Middle frontal gyrus (tissue), 1 donor: ENCODE data around the gene ANAPC13.

Experiments used
- DNase-seq: peaks from one replicate; pipeline ENCODE4 v3.0.0-alpha.2; 2015; ENCODE audit warnings: low spot score; ENCODE audit errors: extremely low spot score

The ANAPC13 gene

GRCh38 chr3:134457376-134458074, 28.3 kb downstream of the ANAPC13 start:
- DNase-seq = no peak

- no peak for DNase-seq
These were observed 32.2 kb downstream of the ANAPC13 start for GRCh38 chr3:134453631-134454030.

DNA sequence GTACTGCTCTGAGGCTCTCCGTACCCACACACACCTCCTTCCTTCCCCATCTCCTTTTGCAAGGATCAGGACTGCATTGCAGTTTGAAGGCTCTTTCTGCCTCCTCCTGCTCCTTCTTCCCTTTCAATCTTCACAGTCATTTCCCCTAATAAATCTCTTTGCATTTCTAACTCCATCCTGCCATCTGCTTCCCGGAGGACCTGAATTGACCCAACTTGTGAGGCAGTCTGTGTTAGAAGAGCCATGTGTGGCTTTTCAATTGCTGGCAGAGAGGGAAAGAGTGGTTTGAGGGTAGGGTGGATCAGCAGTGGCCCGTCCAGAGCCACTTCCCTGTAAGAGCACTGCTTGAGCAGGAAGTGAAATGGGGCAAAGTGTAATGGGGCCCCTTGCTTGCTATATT, 35.8 kb downstream of the ANAPC13 start:
- DNase-seq = no peak

DNA sequence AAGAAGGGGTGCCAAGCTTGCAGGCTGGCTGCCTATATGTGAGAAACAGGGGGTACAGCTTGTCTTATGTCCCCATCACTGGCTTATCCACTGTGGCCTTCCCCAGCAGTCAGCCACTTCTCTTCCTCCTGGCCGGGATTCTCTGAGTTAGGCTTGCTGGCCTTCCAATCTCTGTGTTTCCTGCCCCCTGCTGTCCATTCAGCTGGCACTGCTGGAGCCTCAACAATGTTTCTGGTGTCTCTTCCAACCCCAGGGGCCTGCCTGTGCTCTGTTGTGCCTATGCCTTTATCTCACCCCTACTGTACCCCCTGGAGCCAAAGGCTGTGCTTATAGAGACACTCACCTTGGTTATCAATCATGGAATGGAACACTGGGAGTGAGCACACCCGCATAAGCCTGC, 36.5 kb downstream of the ANAPC13 start:
- no peak for DNase-seq

GRCh38 chr3:134448664-134449063, 37.1 kb downstream of the ANAPC13 start:
- DNase-seq = no peak

DNA sequence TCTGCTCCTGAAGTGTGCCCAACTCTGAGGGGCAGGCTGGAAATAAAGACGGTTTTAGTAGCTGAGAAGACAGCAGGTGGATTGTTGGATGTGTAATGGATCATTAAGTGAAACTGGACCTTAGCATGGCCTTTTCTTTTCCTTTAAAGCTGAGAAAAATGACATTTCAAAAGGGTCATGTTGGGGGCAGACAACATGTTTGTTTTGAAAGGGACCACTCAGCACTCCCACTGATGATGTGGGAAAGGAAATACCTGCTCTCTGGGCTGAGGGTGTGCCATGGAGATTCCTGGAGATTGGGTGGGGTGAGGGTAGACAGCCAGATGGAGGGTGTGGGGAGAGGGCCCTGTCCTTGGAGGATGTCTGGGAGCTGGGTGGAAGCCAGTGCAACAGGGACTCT, 38.4 kb downstream of the ANAPC13 start:
- DNase-seq = no peak

DNA sequence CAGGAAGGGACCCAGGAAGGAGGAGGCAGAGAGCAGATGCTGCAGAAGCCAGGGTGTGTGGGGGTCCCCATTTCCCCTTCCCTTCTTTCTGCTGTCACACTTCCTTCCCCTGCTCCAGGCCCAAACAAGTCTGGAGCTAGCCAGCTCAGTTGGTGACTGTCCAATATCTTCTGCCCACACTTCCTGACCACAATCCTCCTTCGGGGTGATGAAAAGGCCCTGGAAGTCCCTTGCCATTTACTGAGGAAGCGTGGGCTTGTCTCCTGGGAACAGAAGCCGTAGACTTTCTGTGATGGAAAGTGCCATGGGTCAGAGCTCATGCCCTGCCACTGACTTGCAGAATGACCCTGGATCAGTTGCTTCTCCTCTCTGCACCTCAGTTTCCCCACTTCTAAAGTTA, 39.0 kb downstream of the ANAPC13 start:
- DNase-seq = no peak

DNA sequence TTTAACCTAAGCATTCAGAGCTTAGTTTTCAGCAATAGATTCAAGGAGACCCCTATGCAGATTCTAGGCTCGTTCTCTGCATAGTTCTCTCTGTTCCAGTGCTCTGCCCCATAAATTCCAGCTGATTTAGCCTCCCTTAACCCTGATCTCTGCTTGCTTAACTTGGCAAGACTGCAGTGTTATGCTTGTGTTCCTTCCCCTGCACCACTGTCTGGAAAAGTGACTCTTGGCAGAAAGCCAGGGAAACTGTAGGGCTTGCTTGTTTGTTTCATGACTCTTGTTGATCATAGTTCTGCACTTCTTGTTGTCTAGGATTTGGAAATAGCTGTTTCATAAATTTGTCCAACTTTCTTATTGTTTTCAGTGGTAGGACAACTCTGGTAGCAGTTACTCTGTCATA, 40.1 kb downstream of the ANAPC13 start:
- no peak for DNase-seq

- DNase-seq = no peak
These were observed 40.7 kb downstream of the ANAPC13 start for GRCh38 chr3:134445095-134445494.

GRCh38 chr3:134441821-134442220, 44.0 kb downstream of the ANAPC13 start:
- DNase-seq = no peak

DNA sequence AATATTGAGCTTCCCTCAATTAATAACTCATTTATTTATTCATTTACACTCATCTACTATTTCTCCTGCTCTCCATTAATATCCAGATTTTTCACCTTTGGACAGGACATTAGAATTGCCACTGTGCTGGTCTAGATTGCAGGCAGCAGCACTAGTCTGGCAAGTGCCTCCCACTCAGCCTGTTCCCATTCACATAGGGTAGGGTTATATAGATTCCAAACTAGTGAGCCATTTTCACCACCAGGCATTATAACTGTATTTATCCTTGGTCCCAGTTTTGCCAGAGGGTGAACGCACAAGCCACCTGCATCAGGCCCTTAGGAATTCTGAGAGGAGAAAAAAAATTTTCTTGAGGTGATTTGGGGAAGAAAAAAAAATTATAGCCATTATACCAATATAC, 44.5 kb downstream of the ANAPC13 start:
- no peak for DNase-seq

GRCh38 chr3:134437211-134437752, 48.5 kb downstream of the ANAPC13 start:
- DNase-seq = no peak

DNA sequence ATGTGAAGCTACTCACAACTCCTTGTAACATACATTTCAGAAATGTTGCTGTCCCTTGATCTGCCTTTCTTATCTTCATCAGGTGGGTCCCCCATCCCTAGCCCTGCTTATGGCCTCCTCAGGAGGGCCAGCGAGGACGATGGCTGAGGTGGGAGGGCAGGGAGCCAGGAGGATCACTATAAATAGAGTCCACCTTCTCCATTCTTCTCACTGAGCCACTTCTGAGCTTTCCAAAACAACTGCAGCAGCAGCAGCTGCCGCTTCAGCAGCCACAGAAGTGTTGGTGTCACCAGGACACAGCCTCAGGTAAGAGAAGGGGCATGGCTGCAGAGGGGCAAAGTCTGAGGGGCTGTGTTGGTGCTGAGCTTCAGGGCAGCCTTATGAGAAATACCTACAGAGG, 53.5 kb downstream of the ANAPC13 start:
- DNase-seq = no peak

DNA sequence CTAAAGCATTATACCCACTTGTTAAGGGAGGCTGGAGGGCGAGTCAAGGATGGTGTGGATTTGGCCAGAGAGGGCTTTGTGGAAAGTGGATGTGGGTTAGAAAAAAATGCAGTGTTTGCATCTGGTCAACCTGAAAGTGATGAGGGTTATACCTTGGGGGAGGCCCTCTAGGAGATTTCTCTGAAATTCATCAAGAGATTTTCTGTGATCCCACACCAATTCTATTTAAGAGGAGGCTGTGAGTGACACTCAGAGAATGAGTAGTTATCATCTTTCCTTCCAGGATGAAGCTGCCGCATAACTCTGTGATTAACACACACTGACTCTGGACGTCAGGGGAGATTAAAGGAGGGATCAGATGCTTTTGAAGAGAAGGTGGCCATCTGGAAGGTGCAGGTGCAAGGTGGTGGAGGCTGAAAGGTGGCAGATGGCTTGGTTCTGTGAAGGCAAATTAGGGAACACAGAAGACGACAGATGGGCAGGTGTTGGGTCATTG, 54.8 kb downstream of the ANAPC13 start:
- DNase-seq = no peak

DNA sequence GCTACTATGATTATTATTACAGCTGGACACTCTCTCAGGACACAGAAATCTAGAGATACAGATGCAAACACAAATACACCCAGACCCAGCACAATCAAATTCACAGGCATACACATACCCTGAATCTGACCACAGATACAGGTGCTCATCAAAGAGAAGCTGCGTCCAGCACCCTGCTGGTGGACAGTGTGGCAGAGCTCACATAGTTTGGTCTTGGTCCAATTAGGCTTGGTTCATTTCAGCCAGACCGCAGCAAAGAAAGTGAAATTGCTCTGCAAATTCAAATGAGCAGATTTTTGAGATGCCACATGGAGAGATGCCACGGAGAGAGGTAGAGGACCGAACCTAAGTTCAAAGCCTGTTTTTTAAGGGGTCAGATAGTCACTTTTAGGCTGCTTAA, 55.6 kb downstream of the ANAPC13 start:
- DNase-seq = no peak

- DNase-seq = no peak
These were observed 57.4 kb downstream of the ANAPC13 start for GRCh38 chr3:134428401-134428800.
